HepG2 (cell line): ENCODE measurements around the gene MAP3K1. TPM values are rescaled to one million over a fixed set of nuclear protein-coding genes. Genes with fewer than 3 reads are reported as not detected.
A peak's percentile ranks its signal among the peaks of the same experiment; 100 is the strongest.

Experiments used
- BCL3 ChIP-seq: sonication (generic); formaldehyde crosslinking; IDR thresholded peaks from 2 replicates; pipeline ENCODE4 v1.5.1; 2020; ENCODE audit warnings: mild to moderate bottlenecking, missing genetic modification reagents, moderate library complexity
- CTCF ChIP-seq: sonication (generic); formaldehyde crosslinking; IDR thresholded peaks from 2 replicates; pipeline ENCODE4 v1.5.0; 2020; ENCODE audit warnings: mild to moderate bottlenecking, missing genetic modification reagents, moderate library complexity
- KLF16 ChIP-seq, 2 experiments: sonication (generic) in 1 of 2; formaldehyde crosslinking in 1 of 2; IDR thresholded peaks; 2 replicates each; pipeline versions ENCODE4 v1.6.1 to v1.8.0; 2016 to 2023; ENCODE audit warnings: missing genetic modification reagents in 2 of 2, missing compliant biosample characterization in 1 of 2
- KMT2B ChIP-seq: IDR thresholded peaks from 2 replicates; pipeline ENCODE4 v1.6.1; 2016; ENCODE audit warnings: missing genetic modification reagents, missing compliant biosample characterization
- PBX3 ChIP-seq: sonication (generic); formaldehyde crosslinking; IDR thresholded peaks from 2 replicates; pipeline ENCODE4 v1.8.1; 2023; ENCODE audit warnings: missing genetic modification reagents, inconsistent platforms, borderline replicate concordance
- POLR2AphosphoS2 ChIP-seq: IDR thresholded peaks from 2 replicates; pipeline ENCODE4 v1.6.1; 2011; ENCODE audit warnings: low read depth, low read length, improper control_type of control experiment
- RARA ChIP-seq: IDR thresholded peaks from 2 replicates; pipeline ENCODE4 v1.6.1; 2016; ENCODE audit warnings: missing genetic modification reagents, missing compliant biosample characterization
- SALL1 ChIP-seq: sonication (generic); formaldehyde crosslinking; IDR thresholded peaks from 2 replicates; pipeline ENCODE4 v1.8.0; 2022; ENCODE audit warnings: mild to moderate bottlenecking, missing genetic modification reagents
- SCMH1 ChIP-seq: sonication (generic); formaldehyde crosslinking; IDR thresholded peaks from 2 replicates; pipeline ENCODE4 v1.9.0; 2021; ENCODE audit warnings: missing genetic modification reagents, mild to moderate bottlenecking, borderline replicate concordance
- STAG1 ChIP-seq: sonication (generic); formaldehyde crosslinking; IDR thresholded peaks from 2 replicates; pipeline ENCODE4 v1.4.0; 2020; ENCODE audit warnings: missing genetic modification reagents
- THAP11 ChIP-seq: IDR thresholded peaks from 2 replicates; pipeline ENCODE4 v1.6.1; 2016; ENCODE audit warnings: missing biosample characterization, missing genetic modification reagents
- ZFX ChIP-seq: sonication (generic); formaldehyde crosslinking; IDR thresholded peaks from 2 replicates; pipeline ENCODE4 v1.4.0; 2020; ENCODE audit warnings: mild to moderate bottlenecking, low read depth, missing genetic modification reagents, moderate library complexity
- ZMAT3 ChIP-seq: sonication (generic); formaldehyde crosslinking; conservative IDR thresholded peaks from 2 replicates; pipeline ENCODE4 v1.7.0; 2021; ENCODE audit warnings: missing genetic modification reagents
- ZNF331 ChIP-seq: sonication (generic); formaldehyde crosslinking; IDR thresholded peaks from 2 replicates; pipeline ENCODE4 v1.4.0; 2020; ENCODE audit warnings: missing genetic modification reagents
- ZNF333 ChIP-seq: sonication (generic); formaldehyde crosslinking; IDR thresholded peaks from 2 replicates; pipeline ENCODE4 v1.4.0; 2020; ENCODE audit warnings: mild to moderate bottlenecking, missing genetic modification reagents, borderline replicate concordance
- ZNF431 ChIP-seq: sonication (generic); formaldehyde crosslinking; IDR thresholded peaks from 2 replicates; pipeline ENCODE4 v1.9.0; 2022; ENCODE audit warnings: missing genetic modification reagents, low read depth, mild to moderate bottlenecking, borderline replicate concordance
- ZNF441 ChIP-seq: sonication (generic); formaldehyde crosslinking; IDR thresholded peaks from 2 replicates; pipeline ENCODE4 v1.7.0; 2021; ENCODE audit warnings: missing genetic modification reagents, borderline replicate concordance
- ZNF484 ChIP-seq: sonication (generic); formaldehyde crosslinking; IDR thresholded peaks from 2 replicates; pipeline ENCODE4 v1.5.1; 2020; ENCODE audit warnings: mild to moderate bottlenecking, low read depth, missing genetic modification reagents, borderline replicate concordance
- ZNF891 ChIP-seq: sonication (generic); formaldehyde crosslinking; IDR thresholded peaks from 2 replicates; pipeline ENCODE4 v1.5.0; 2020; ENCODE audit warnings: mild to moderate bottlenecking, missing genetic modification reagents
- ZSCAN21 ChIP-seq: sonication (generic); formaldehyde crosslinking; IDR thresholded peaks from 2 replicates; pipeline ENCODE4 v1.8.0; 2022; ENCODE audit warnings: mild to moderate bottlenecking, missing genetic modification reagents, moderate library complexity, borderline replicate concordance
- polyA plus RNA-seq, 8 experiments: library from polyadenylated mRNA; depleted of rRNA in 3 of 8; stranded (reverse) in 7 of 8; unstranded in 1 of 8; fragments of >200 nt; fragmentation: Illumina TruSeq in 4 of 8; extraction: Trizol in 4 of 8; gene quantifications; 2 replicates each; pipeline versions ENCODE4 v1.2.1 to v1.2.3, GENCODE V29; 2011 to 2016; ENCODE audit warnings: low read depth in 4 of 8, missing spikeins in 1 of 8, mixed read lengths in 1 of 8; ENCODE audit not compliant: insufficient read depth in 1 of 8
- total RNA-seq, 5 experiments: library from RNA; depleted of rRNA; stranded (reverse); fragments of >200 nt; fragmentation: Illumina TruSeq; extraction: Trizol; gene quantifications; 2 replicates each; pipeline ENCODE4 v1.2.3, GENCODE V29; 2016; ENCODE audit warnings: low read depth in 1 of 5
- TF ChIP-seq, protein P1 (sequence below): IDR thresholded peaks from 2 replicates; pipeline ENCODE4 v1.6.1; 2016; ENCODE audit warnings: mild to moderate bottlenecking, missing biosample characterization, missing genetic modification reagents
- TF ChIP-seq, protein P2 (sequence below): sonication (generic); formaldehyde crosslinking; IDR thresholded peaks from 2 replicates; pipeline ENCODE4 v1.5.1; 2020; ENCODE audit warnings: missing genetic modification reagents, mild to moderate bottlenecking, borderline replicate concordance

The MAP3K1 gene
- total and polyA plus RNA-seq, 2 of the 13 experiments (the other 11 are each of a cell fraction or from before 2014, with no cell fraction given) = 16.4 to 30.3 TPM

DNA sequence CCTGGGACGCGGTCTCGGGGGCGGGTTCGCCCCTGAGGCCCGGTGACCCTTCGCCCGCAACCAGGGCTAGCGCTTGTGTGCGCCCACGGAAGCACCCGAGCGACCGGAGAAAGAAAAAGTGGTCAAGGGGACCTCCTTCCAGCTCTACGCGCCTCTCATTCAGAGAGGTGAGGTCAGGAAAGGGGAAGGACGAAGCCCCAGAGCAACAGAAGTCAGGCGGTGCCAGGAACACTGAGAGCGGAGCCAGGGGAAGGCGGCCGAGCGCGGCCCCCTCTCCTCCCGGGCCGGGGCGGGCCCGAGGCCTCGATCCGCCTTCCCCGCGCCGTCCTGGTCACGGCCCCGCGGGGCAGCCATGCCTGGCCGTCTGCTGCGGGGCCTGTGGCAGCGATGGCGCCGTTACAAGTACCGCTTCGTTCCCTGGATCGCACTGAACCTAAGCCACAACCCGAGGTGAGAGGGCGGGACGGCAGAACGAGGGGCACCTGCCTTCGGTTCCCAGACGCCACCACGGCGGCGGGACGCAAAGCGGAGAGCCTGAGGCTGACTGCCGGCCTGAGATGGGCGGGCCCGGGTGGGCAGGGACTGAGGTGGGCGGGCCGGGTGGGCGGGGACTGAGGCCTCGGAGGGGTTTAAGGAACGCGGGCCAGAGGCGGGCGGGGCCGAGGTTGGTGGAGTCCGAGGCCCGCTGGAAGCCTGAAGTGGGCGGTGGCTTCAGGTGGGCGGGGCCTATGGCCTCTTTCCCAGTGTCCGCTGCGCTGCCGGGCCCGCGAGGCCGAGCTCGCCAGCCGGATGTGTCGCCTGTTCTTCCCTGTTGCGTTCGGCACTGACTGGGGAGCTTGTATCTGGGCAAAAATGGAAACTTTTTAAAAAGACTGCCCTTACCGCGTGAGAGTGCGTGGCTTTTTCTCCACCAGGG lies 94.2 kb downstream of the MAP3K1 start, which contains the start of gene SETD9 (continued):
- TF ChIP-seq, protein P1, sequence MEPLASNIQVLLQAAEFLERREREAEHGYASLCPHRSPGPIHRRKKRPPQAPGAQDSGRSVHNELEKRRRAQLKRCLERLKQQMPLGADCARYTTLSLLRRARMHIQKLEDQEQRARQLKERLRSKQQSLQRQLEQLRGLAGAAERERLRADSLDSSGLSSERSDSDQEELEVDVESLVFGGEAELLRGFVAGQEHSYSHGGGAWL (CRISPR knock-in tag) = peak; percentile 58
- TF ChIP-seq ZNF333 (CRISPR knock-in tag) (peak; percentile 73; the same call in 1 of the 2 replicates), ZMAT3 (CRISPR knock-in tag) (peak; percentile 75; the same call in 1 of the 2 replicates), PBX3 (CRISPR knock-in tag) (0 out of 2 replicates have a peak, but pooled peaks have one; percentile 0), ZSCAN21 (CRISPR knock-in tag) (peak; percentile 55; the same call in 1 of the 2 replicates), CTCF (peak; percentile 14; the same call in 1 of the 2 replicates), ZNF331 (CRISPR knock-in tag) (peak; percentile 61; the same call in 1 of the 2 replicates), SALL1 (peak; percentile 50), POLR2AphosphoS2 (0 out of 2 replicates have a peak, but pooled peaks have one; percentile 36), ZFX (peak; percentile 97), ZNF484 (CRISPR knock-in tag) (no peak), STAG1 (peak; percentile 10; the same call in 1 of the 2 replicates), SCMH1 (CRISPR knock-in tag) (no peak), KLF16 (CRISPR knock-in tag; IDR thresholded peaks at IDR 0.05) (peak in 1 of 2 experiments; percentile 71; a peak in 2 of 4 replicates), ZNF431 (peak; percentile 54; the same call in 1 of the 2 replicates), ZNF441 (peak; percentile 7; the same call in 1 of the 2 replicates), ZNF891 (no peak), KMT2B (CRISPR knock-in tag) (peak; percentile 73), RARA (no peak), BCL3 (CRISPR knock-in tag) (0 out of 2 replicates have a peak, but pooled peaks have one; percentile 3), THAP11 (peak; percentile 49)
- TF ChIP-seq, protein P2, sequence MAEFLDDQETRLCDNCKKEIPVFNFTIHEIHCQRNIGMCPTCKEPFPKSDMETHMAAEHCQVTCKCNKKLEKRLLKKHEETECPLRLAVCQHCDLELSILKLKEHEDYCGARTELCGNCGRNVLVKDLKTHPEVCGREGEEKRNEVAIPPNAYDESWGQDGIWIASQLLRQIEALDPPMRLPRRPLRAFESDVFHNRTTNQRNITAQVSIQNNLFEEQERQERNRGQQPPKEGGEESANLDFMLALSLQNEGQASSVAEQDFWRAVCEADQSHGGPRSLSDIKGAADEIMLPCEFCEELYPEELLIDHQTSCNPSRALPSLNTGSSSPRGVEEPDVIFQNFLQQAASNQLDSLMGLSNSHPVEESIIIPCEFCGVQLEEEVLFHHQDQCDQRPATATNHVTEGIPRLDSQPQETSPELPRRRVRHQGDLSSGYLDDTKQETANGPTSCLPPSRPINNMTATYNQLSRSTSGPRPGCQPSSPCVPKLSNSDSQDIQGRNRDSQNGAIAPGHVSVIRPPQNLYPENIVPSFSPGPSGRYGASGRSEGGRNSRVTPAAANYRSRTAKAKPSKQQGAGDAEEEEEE (CRISPR knock-in tag) = no peak
